ENCODE results near the gene DAP.

- no peak for TF ChIP-seq EZH2 (IDR thresholded peaks at IDR 0.05; ENCODE audit: low read depth)
- TF ChIP-seq CTCF (conservative IDR thresholded peaks at IDR 0.05) = no peak
Observed at GRCh38 chr5:10703676-10704075, 57.4 kb downstream of the DAP start.

Measured in PC-9 (cell line).